Ascending aorta (tissue), 2 donors: ENCODE results near the gene TEKT5. TPM values are rescaled to one million over a fixed set of nuclear protein-coding genes. Genes with fewer than 3 reads are reported as not detected.

Source experiments
- DNase-seq, 2 donors: peaks; one replicate each; pipeline ENCODE4 v3.0.0-alpha.2; 2019; ENCODE audit warnings: low spot score in 2 of 2
- H3K27ac ChIP-seq, 2 donors: fragments of 200-600 bp; sonication (generic); one replicate each; pipeline ENCODE4 v1.5.1; 2016 to 2017; ENCODE audit warnings: mild to moderate bottlenecking in 1 of 2
- H3K27me3 ChIP-seq: fragments of 200-600 bp; sonication (generic); one replicate; pipeline ENCODE4 v1.5.1; 2017
- H3K36me3 ChIP-seq, 2 donors: fragments of 200-600 bp; sonication (generic); one replicate each; pipeline ENCODE4 v1.5.1; 2016
- H3K4me1 ChIP-seq, 2 donors: fragments of 200-600 bp; sonication (generic); one replicate each; pipeline ENCODE4 v1.5.1; 2016 to 2017; ENCODE audit warnings: mild to moderate bottlenecking in 1 of 2
- H3K4me3 ChIP-seq, 2 donors: fragments of 200-600 bp; sonication (generic); one replicate each; pipeline ENCODE4 v1.5.1; 2016 to 2017; ENCODE audit warnings: mild to moderate bottlenecking in 1 of 2
- H3K9me3 ChIP-seq, 2 donors: fragments of 200-600 bp; sonication (generic); one replicate each; pipeline ENCODE4 v1.5.1; 2016
- intact Hi-C: fragments of 100-400 bp; cut with DNase I; formaldehyde crosslinking; loops from one replicate; pipeline ENCODE4 v1.15.1; 2023
- total RNA-seq: library from RNA; depleted of rRNA; stranded (reverse); fragments of >200 nt; gene quantifications from one replicate; pipeline ENCODE4 v1.1.0, GENCODE V29; 2016
- TF ChIP-seq, protein P1 (sequence below), 3 experiments: fragments of 200-600 bp in 2 of 3; fragments of 450-650 bp in 1 of 3; sonication (generic) in 2 of 3; IDR thresholded peaks; one replicate each; pipeline ENCODE4 v1.5.1; 2016 to 2019; ENCODE audit warnings: antibody characterized with exemption in 3 of 3, mild to moderate bottlenecking in 1 of 3, moderate library complexity in 1 of 3

TEKT5 gene
- total RNA-seq, 1 donor from 2014 or later: not detected

DNA sequence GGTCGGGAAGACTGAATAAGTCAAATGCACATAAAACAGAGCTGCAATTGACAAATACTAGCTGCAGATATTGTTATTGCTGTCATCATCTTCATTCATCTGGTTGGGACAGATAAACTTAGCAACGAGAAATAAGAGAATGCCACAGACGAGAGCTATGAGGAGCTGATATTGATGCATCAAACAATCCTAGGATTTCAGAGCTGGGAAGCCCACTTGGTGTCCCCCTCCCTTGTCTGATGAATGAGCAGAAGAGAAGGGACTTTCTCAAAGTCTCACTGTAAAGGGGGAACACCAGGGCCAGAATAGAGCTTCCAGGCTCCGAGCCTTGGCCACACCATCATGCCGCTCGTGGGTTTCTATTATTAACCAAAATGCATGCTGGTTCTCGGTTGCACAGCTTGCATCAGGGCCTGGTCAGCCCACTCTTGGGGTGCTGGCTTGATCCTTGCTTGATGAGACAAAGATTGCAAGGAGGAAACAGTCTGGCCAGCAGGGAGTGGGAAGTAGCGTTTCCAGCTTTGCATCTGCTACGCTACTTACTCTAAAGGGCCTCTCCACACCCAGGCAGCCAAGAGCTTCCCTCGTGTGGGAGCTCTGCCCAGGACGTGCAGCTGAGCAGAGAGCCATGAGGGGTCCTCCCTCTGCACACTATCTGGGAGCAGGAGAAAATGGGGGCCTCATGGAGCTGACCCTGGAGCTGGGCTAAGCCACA is 85.9 kb downstream of the TEKT5 start:
- no peak for DNase-seq
- no peak overlapping the region for H3K27ac ChIP-seq
- intact Hi-C loops: no loop called here
- H3K4me1 ChIP-seq: no peaks in the 10 kb centered on the region
- no peaks in the 10 kb centered on the region for H3K9me3 ChIP-seq
- TF ChIP-seq, protein P1, sequence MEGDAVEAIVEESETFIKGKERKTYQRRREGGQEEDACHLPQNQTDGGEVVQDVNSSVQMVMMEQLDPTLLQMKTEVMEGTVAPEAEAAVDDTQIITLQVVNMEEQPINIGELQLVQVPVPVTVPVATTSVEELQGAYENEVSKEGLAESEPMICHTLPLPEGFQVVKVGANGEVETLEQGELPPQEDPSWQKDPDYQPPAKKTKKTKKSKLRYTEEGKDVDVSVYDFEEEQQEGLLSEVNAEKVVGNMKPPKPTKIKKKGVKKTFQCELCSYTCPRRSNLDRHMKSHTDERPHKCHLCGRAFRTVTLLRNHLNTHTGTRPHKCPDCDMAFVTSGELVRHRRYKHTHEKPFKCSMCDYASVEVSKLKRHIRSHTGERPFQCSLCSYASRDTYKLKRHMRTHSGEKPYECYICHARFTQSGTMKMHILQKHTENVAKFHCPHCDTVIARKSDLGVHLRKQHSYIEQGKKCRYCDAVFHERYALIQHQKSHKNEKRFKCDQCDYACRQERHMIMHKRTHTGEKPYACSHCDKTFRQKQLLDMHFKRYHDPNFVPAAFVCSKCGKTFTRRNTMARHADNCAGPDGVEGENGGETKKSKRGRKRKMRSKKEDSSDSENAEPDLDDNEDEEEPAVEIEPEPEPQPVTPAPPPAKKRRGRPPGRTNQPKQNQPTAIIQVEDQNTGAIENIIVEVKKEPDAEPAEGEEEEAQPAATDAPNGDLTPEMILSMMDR (IDR thresholded peaks at IDR 0.05): no peak
- H3K27me3 ChIP-seq: no peaks in the 10 kb centered on the region
- no peak overlapping the region for H3K4me3 ChIP-seq
- no peaks in the 10 kb centered on the region for H3K36me3 ChIP-seq

DNA sequence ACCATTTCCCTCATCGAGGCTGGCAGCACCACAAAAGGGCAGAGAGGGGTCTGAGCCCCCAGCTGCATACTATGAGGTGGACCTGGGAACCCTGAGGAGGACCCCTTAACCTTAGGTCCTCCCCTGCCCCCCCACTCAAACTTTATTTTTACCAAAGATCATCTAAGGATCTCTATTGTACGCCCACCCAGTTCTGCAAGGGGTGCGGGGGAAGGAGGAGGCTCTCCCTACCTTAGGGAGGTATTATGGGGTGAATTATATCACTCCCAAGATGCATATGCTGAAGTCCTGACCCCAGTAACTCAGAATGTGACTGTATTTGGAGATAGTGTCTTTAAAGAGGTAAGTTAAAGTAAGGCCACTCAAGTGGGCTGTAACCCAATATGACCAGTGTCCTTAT is 87.6 kb downstream of the TEKT5 start:
- no peaks in the 10 kb centered on the region for H3K36me3 ChIP-seq
- no peaks in the 10 kb centered on the region for H3K4me1 ChIP-seq
- no peaks in the 10 kb centered on the region for H3K9me3 ChIP-seq
- no peak for DNase-seq
- H3K27ac ChIP-seq: no peak overlapping the region
- H3K4me3 ChIP-seq: no peak overlapping the region
- intact Hi-C loops: no loop called here
- H3K27me3 ChIP-seq: no peaks in the 10 kb centered on the region
- TF ChIP-seq, protein P1 (IDR thresholded peaks at IDR 0.05): no peak

DNA sequence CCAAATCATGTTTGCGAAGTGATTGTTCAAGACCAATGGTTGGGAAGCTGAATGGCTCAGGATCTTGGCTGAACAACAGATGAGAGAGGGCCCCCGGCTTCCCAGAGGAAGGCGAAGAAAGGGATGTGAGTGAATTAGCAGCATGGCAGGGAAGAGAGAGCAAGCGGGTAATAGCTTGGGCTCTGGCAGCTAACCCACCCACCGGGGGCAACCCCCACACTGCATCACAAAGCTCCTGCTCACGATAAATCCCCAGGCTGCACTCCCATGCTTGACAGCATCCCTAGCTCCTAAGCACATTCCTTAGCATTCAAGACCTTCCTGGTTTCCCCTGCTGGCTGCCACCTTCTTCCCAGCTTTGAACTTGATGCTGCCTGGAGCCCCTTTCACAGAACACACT is 88.1 kb downstream of the TEKT5 start:
- Histone ChIP-seq H3K36me3 (no peaks in the 10 kb centered on the region), H3K27ac (no peak overlapping the region), H3K4me1 (no peaks in the 10 kb centered on the region), H3K27me3 (no peaks in the 10 kb centered on the region), H3K9me3 (no peaks in the 10 kb centered on the region), H3K4me3 (no peak overlapping the region)
- no peak for DNase-seq
- intact Hi-C loops: no loop called here
- TF ChIP-seq, protein P1 (IDR thresholded peaks at IDR 0.05): no peak

DNA sequence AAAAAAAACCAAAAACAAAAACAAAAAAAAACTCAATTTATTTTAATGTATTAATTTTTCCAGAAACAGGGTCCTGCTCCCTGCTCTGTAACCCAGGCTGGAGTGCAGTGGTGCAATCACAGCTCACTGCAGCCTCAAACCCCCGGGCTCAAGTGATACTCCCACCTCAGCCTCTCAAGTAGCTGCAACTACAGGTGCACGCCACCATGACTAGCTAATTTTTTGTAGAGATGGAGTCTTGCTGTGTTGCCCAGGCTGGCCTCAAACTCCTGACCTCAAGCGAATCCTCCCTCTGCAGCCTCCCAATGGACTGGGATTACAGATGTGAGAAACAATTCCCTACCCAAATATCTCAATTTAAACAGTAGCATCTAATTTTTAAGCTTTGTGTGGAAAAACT is 89.1 kb downstream of the TEKT5 start:
- intact Hi-C loops: no loop called here
- no peaks in the 10 kb centered on the region for H3K27me3 ChIP-seq
- TF ChIP-seq, protein P1 (IDR thresholded peaks at IDR 0.05): no peak
- no peak for DNase-seq
- H3K36me3 ChIP-seq: no peaks in the 10 kb centered on the region
- H3K4me3 ChIP-seq: no peak overlapping the region
- no peaks in the 10 kb centered on the region for H3K4me1 ChIP-seq
- no peaks in the 10 kb centered on the region for H3K9me3 ChIP-seq
- no peak overlapping the region for H3K27ac ChIP-seq

DNA sequence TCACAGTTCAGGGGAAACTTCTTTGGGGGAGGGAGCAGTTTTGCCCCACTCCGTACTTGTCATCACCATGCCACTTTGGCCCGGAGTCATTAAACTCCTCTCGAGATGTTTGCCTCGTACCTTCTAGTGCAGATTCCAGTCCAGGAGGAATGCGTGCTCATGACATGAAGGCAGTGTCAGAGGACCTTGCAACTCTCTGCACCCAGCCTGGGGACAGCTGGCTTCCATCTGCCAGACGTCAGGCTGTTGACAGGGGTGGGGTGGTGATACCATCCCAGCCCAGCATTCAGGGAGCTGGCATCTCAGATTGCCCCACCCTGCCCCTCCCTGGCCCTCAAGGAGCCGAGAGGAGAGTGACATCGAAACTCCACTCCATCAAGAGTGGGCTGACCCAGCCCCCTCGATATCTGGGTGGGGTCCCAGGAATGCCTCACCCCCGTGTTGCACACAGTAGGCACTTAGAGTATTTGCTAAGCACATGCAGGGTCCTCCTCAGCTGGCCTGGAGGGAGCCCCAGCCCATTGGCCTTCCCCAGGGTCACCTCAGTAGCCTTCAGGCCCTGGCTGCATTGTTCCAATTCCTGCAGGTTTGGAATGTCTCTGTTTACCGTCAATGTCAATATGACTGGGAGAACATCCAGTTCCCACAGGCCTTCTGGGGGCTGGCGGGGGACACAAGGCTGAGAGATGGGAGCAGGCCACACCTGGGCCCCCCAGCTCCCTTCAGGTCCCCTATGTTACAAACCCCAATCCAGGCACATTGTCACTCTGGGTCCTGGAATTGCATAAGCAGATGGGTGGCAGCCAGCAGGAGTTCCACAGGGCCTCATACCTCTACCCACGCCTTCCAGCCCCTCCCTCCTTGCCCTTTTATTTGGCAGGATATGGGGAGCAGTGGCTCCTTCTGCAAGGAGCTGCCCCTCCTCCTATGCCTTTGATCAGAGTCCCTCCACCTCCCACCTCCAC is 93.0 kb downstream of the TEKT5 start:
- TF ChIP-seq, protein P1 (IDR thresholded peaks at IDR 0.05): no peak
- intact Hi-C loops: no loop called here
- no peaks in the 10 kb centered on the region for H3K9me3 ChIP-seq
- no peak for DNase-seq
- no peak overlapping the region for H3K27ac ChIP-seq
- no peaks in the 10 kb centered on the region for H3K36me3 ChIP-seq
- H3K27me3 ChIP-seq: no peaks in the 10 kb centered on the region
- no peak overlapping the region for H3K4me3 ChIP-seq
- H3K4me1 ChIP-seq: no peaks in the 10 kb centered on the region
